ENCODE measurements around the gene ALG14.

DNA sequence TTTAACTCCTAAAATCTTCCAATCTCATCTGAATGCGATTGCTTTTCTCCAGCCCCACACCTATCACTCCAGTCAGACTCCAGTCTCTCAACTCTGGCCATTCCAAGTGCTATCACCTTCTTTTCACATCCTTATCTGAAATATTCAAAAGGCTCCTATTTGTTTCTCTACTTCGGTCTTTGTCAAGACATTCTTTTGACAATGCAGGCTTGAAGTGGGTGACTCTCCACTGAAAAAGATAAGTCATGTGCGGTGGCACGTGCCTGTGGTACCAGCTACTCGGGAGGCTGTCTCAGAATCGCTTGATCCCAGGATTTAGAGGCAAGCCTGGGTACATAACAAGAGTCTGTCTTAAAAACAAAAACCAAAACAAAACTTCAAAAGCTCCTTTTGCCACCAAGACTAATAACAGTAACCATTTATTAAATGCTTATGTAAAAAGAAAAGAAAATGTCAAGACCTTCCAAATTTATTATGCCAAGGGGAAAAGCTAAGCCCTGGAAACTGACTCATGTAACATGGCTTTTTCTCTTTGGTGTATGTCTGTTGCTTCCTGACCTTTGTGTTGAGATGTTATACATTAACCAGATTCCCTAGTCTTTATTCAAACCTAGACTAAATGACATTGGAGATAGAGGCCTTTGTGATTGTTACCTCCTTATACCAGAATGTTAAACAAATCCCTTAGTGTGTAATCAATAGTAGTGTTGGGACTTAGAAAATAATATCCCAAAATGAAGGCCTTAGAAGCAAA lies 3.6 kb downstream of the ALG14 start:
- TF ChIP-seq CTCF (IDR thresholded peaks at IDR 0.05) = no peak
- no peak for TF ChIP-seq POLR2AphosphoS5 (IDR thresholded peaks at IDR 0.05)
